GM19397 (cell line): ENCODE data around the gene FAM107B.

Source experiments
- ATAC-seq: cut with Tn5 transposase; IDR thresholded peaks from one replicate; pipeline ENCODE4 v1.9.1; 2021; ENCODE audit warnings: mild to moderate bottlenecking, moderate library complexity; ENCODE audit not compliant: unreplicated experiment

Gene FAM107B

GRCh38 chr10:14543046-14543903 is 231.4 kb downstream of the FAM107B start:
- no peak for ATAC-seq

- ATAC-seq = no peak
Measured at GRCh38 chr10:14541379-14541778, 233.3 kb downstream of the FAM107B start.

GRCh38 chr10:14540611-14541010 is 234.1 kb downstream of the FAM107B start:
- ATAC-seq = no peak

- ATAC-seq = no peak
Measured at GRCh38 chr10:14540062-14540461, 234.6 kb downstream of the FAM107B start.

GRCh38 chr10:14539176-14539575 is 235.5 kb downstream of the FAM107B start:
- ATAC-seq = no peak

GRCh38 chr10:14536241-14537213 is 238.2 kb downstream of the FAM107B start:
- no peak for ATAC-seq

- no peak for ATAC-seq
Measured at GRCh38 chr10:14535457-14536130, 239.1 kb downstream of the FAM107B start.

- no peak for ATAC-seq
Measured at GRCh38 chr10:14534152-14534551, 240.5 kb downstream of the FAM107B start.

GRCh38 chr10:14533295-14533694 is 241.4 kb downstream of the FAM107B start:
- ATAC-seq = no peak

GRCh38 chr10:14532473-14533251 is 242.0 kb downstream of the FAM107B start:
- no peak for ATAC-seq

- ATAC-seq = no peak
Measured at GRCh38 chr10:14531974-14532373, 242.7 kb downstream of the FAM107B start.

GRCh38 chr10:14530465-14530864 is 244.2 kb downstream of the FAM107B start:
- ATAC-seq = no peak

- ATAC-seq = no peak
Measured at GRCh38 chr10:14529351-14529750, 245.3 kb downstream of the FAM107B start.

- no peak for ATAC-seq
Measured at GRCh38 chr10:14528450-14528849, 246.2 kb downstream of the FAM107B start.

- ATAC-seq = no peak
Measured at GRCh38 chr10:14527915-14528314, 246.8 kb downstream of the FAM107B start.

GRCh38 chr10:14527134-14527844 is 247.4 kb downstream of the FAM107B start:
- ATAC-seq = no peak

GRCh38 chr10:14526326-14526725 is 248.4 kb downstream of the FAM107B start:
- ATAC-seq = no peak

GRCh38 chr10:14524691-14525324 is 249.9 kb downstream of the FAM107B start:
- no peak for ATAC-seq

- ATAC-seq = no peak
Measured at GRCh38 chr10:14523286-14523685, 251.4 kb downstream of the FAM107B start.
